Astrocyte (in vitro differentiated cells and primary cell): ENCODE measurements around the gene SP4. TPM values are rescaled to one million over a fixed set of nuclear protein-coding genes. Genes with fewer than 3 reads are reported as not detected.

ENCODE experiments used
- DNase-seq: peaks from one replicate; pipeline ENCODE4 v3.0.0-alpha.2; 2010; ENCODE audit warnings: low read depth
- FAIRE-seq: peaks from 2 replicates; lab custom pipeline; 2011; peaks lifted over from hg19 to GRCh38; lab: Jason Lieb, UNC
- H2AFZ ChIP-seq: 2 replicates; pipeline ENCODE4 v1.6.0; 2012; ENCODE audit warnings: low read depth, low read length, inconsistent platforms
- H3K27ac ChIP-seq: 2 replicates; pipeline ENCODE4 v1.5.1; 2011; ENCODE audit warnings: low read depth, low read length, inconsistent platforms
- H3K27me3 ChIP-seq: 2 replicates; pipeline ENCODE4 v1.6.0; 2011; ENCODE audit warnings: low read length, inconsistent platforms; ENCODE audit not compliant: insufficient read depth
- H3K36me3 ChIP-seq: 2 replicates; pipeline ENCODE4 v1.5.1; 2011; ENCODE audit warnings: low read length, inconsistent platforms; ENCODE audit not compliant: insufficient read depth
- H3K4me1 ChIP-seq: 2 replicates; pipeline ENCODE4 v1.5.1; 2011; ENCODE audit warnings: low read length, inconsistent platforms; ENCODE audit not compliant: insufficient read depth
- H3K4me2 ChIP-seq: 2 replicates; pipeline ENCODE4 v1.6.0; 2012; ENCODE audit warnings: low read length, inconsistent platforms
- H3K4me3 ChIP-seq: 2 replicates; pipeline ENCODE4 v1.5.1; 2011; ENCODE audit warnings: low read depth, mild to moderate bottlenecking, low read length, inconsistent platforms; ENCODE audit not compliant: insufficient read depth
- H3K79me2 ChIP-seq: 2 replicates; pipeline ENCODE4 v1.6.0; 2012; ENCODE audit warnings: mild to moderate bottlenecking, low read length, inconsistent platforms; ENCODE audit not compliant: insufficient read depth
- H3K9ac ChIP-seq: 2 replicates; pipeline ENCODE4 v1.6.0; 2012; ENCODE audit warnings: mild to moderate bottlenecking, low read length, inconsistent platforms
- H3K9me3 ChIP-seq: 2 replicates; pipeline ENCODE4 v1.5.1; 2012; ENCODE audit warnings: low read depth, mild to moderate bottlenecking, low read length, inconsistent platforms; ENCODE audit not compliant: insufficient read depth
- H4K20me1 ChIP-seq: 2 replicates; pipeline ENCODE4 v1.6.0; 2012; ENCODE audit warnings: low read length, inconsistent platforms; ENCODE audit not compliant: insufficient read depth
- H3K27ac Mint-ChIP-seq: one replicate; pipeline ENCODE4 v1.8.0; 2021; ENCODE audit warnings: mild to moderate bottlenecking, mixed read lengths; ENCODE audit not compliant: unreplicated experiment
- H3K27me3 Mint-ChIP-seq: one replicate; pipeline ENCODE4 v1.8.0; 2021; ENCODE audit warnings: low read depth, mixed read lengths; ENCODE audit not compliant: unreplicated experiment
- H3K36me3 Mint-ChIP-seq: one replicate; pipeline ENCODE4 v1.8.0; 2021; ENCODE audit warnings: low read depth, mixed read lengths; ENCODE audit not compliant: unreplicated experiment
- H3K4me1 Mint-ChIP-seq: one replicate; pipeline ENCODE4 v1.8.0; 2021; ENCODE audit warnings: low read depth, mixed read lengths; ENCODE audit not compliant: unreplicated experiment
- H3K4me3 Mint-ChIP-seq: one replicate; pipeline ENCODE4 v1.8.0; 2021; ENCODE audit warnings: mild to moderate bottlenecking, moderate library complexity, mixed read lengths; ENCODE audit not compliant: unreplicated experiment
- H3K9me3 Mint-ChIP-seq: one replicate; pipeline ENCODE4 v1.8.0; 2021; ENCODE audit warnings: mild to moderate bottlenecking, mixed read lengths; ENCODE audit not compliant: unreplicated experiment
- EZH2 ChIP-seq: IDR thresholded peaks from 2 replicates; pipeline ENCODE4 v1.6.1; 2012; ENCODE audit warnings: mild to moderate bottlenecking, low read length, inconsistent platforms; ENCODE audit not compliant: insufficient read depth
- total RNA-seq: library from RNA; stranded (reverse); gene quantifications from 2 replicates; pipeline ENCODE4 v1.2.1, GENCODE V29; 2021
- TF ChIP-seq, protein P1 (sequence below): IDR thresholded peaks from 2 replicates; pipeline ENCODE4 v1.5.1; 2011; ENCODE audit warnings: low read depth, mild to moderate bottlenecking, inconsistent platforms, low read length, moderate library complexity; ENCODE audit not compliant: insufficient read depth

The SP4 gene
- total RNA-seq, 1 donor from 2014 or later, result 3.8 TPM

DNA sequence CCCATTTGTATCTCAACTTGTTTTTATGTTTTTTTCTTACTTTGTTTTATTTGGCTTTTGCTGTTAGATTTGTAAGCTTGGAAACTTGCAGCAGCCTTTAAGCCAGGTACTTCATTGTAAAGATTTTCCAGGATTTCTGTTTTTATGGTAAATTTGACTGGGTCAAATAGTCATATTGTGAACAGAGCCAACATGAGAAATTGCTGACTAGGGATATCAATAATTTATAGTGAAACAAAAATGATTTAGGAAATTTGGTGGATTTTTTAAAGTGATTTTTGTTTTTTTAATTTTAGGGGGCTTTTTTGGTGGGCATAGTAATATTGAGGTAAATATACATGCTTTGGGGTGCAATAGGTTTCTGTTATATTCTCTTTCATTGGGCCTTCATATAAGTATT lies 22.2 kb downstream of the SP4 start:
- no peaks in the 10 kb centered on the region for H3K4me1 Mint-ChIP-seq
- peaks cover 7% of the 10 kb centered on the region for H3K36me3 Mint-ChIP-seq
- Histone ChIP-seq H3K4me3 (no peak overlapping the region), H3K9ac (no peak overlapping the region), H3K36me3 (no peaks in the 10 kb centered on the region), H4K20me1 (no peaks in the 10 kb centered on the region), H3K4me1 (no peaks in the 10 kb centered on the region), H3K27me3 (no peaks in the 10 kb centered on the region), H3K4me2 (no peak overlapping the region), H2AFZ (no peak overlapping the region), H3K9me3 (peaks cover 4% of the 10 kb centered on the region), H3K27ac (no peak overlapping the region), H3K79me2 (no peaks in the 10 kb centered on the region)
- H3K27me3 Mint-ChIP-seq, result no peaks in the 10 kb centered on the region
- peaks cover 10% of the 10 kb centered on the region for H3K9me3 Mint-ChIP-seq
- TF ChIP-seq, protein P1, sequence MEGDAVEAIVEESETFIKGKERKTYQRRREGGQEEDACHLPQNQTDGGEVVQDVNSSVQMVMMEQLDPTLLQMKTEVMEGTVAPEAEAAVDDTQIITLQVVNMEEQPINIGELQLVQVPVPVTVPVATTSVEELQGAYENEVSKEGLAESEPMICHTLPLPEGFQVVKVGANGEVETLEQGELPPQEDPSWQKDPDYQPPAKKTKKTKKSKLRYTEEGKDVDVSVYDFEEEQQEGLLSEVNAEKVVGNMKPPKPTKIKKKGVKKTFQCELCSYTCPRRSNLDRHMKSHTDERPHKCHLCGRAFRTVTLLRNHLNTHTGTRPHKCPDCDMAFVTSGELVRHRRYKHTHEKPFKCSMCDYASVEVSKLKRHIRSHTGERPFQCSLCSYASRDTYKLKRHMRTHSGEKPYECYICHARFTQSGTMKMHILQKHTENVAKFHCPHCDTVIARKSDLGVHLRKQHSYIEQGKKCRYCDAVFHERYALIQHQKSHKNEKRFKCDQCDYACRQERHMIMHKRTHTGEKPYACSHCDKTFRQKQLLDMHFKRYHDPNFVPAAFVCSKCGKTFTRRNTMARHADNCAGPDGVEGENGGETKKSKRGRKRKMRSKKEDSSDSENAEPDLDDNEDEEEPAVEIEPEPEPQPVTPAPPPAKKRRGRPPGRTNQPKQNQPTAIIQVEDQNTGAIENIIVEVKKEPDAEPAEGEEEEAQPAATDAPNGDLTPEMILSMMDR, result no peak
- no peak for TF ChIP-seq EZH2
- H3K27ac Mint-ChIP-seq, result no peak overlapping the region
- FAIRE-seq (no peak), DNase-seq (no peak)
- H3K4me3 Mint-ChIP-seq, result no peak overlapping the region

DNA sequence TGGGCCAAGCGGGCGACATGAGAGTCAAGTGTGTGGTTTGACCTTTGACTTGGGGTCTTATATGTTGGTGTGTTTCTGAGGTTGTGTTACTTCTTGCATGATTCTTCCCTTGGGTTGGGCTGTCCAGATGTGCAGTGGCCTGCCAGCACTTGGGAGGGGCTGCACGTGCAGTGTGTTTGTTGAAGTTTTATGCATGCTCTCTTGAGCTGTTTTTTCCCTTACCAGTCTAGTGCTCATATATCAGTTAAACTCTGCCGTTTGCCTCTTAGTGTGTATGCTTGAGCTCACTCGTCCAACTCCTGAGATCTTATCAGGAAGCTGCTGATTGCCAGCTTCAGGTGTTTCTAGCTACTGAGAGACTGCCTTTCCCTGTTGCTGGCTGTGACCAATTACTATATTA lies 23.1 kb downstream of the SP4 start:
- no peak for TF ChIP-seq EZH2
- TF ChIP-seq, protein P1, result no peak
- no peak overlapping the region for H2AFZ ChIP-seq
- H3K4me3 ChIP-seq, result no peak overlapping the region
- no peak overlapping the region for H3K4me2 ChIP-seq
- FAIRE-seq (no peak), DNase-seq (no peak)
- Mint-ChIP-seq H3K27me3 (no peaks in the 10 kb centered on the region), H3K9me3 (peaks cover 10% of the 10 kb centered on the region), H3K27ac (no peak overlapping the region), H3K4me1 (no peaks in the 10 kb centered on the region), H3K4me3 (no peak overlapping the region), H3K36me3 (peaks cover 12% of the 10 kb centered on the region)
- no peaks in the 10 kb centered on the region for H3K79me2 ChIP-seq
- H4K20me1 ChIP-seq, result no peaks in the 10 kb centered on the region
- no peak overlapping the region for H3K9ac ChIP-seq
- H3K4me1 ChIP-seq, result no peaks in the 10 kb centered on the region
- no peaks in the 10 kb centered on the region for H3K36me3 ChIP-seq
- no peak overlapping the region for H3K27ac ChIP-seq
- H3K27me3 ChIP-seq, result no peaks in the 10 kb centered on the region
- peaks cover 6% of the 10 kb centered on the region for H3K9me3 ChIP-seq

DNA sequence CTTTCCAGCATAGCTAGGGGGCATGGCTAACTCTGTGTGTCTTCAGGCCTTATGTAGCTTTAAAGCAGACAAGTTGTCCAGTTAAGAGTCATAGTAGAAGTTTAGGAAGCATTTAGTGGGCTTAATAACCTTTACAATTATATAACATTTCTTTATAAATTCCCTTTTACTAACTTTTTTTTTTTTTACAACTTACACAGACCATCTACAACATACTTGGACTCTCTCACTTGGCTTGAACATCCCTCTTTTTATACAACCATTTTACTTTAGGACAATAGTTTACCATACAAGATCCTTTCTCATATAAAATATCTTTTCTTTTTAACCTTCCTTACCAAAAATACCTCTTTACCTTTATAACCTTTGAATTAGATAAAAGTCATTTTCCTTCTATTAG lies 26.3 kb downstream of the SP4 start:
- H3K4me2 ChIP-seq, result no peak overlapping the region
- TF ChIP-seq, protein P1, result no peak
- TF ChIP-seq EZH2, result no peak
- H3K27me3 ChIP-seq, result no peaks in the 10 kb centered on the region
- Mint-ChIP-seq H3K27ac (no peak overlapping the region), H3K36me3 (peaks cover 19% of the 10 kb centered on the region), H3K4me1 (no peaks in the 10 kb centered on the region), H3K27me3 (no peaks in the 10 kb centered on the region), H3K4me3 (no peak overlapping the region), H3K9me3 (peaks cover 10% of the 10 kb centered on the region)
- H3K27ac ChIP-seq, result no peak overlapping the region
- FAIRE-seq (no peak), DNase-seq (no peak)
- H3K4me3 ChIP-seq, result no peak overlapping the region
- H3K36me3 ChIP-seq, result no peaks in the 10 kb centered on the region
- H4K20me1 ChIP-seq, result no peaks in the 10 kb centered on the region
- no peak overlapping the region for H3K9ac ChIP-seq
- H3K79me2 ChIP-seq, result no peaks in the 10 kb centered on the region
- H3K4me1 ChIP-seq, result no peaks in the 10 kb centered on the region
- peaks cover 6% of the 10 kb centered on the region for H3K9me3 ChIP-seq
- no peak overlapping the region for H2AFZ ChIP-seq
